Skeletal muscle cell (primary cell): ENCODE data around the gene MEIS1.
A peak's percentile ranks its signal among the peaks of the same experiment; 100 is the strongest.
"Not testable (repeated sequence)": the region's sequence is repeated elsewhere in the genome, so short reads cannot be mapped to it uniquely, and the experiment has no call there.

ENCODE experiments used
- DNase-seq: peaks from one replicate; pipeline ENCODE4 v3.0.0-alpha.2; 2010; ENCODE audit warnings: low read depth
- H3K4me3 ChIP-seq: 2 replicates; pipeline ENCODE4 v1.5.1; 2011; ENCODE audit warnings: low read depth, mild to moderate bottlenecking, control low read depth, low read length, moderate library complexity

The MEIS1 gene

GRCh38 chr2:66434679-66435548, at the start of gene MEIS1:
Gene MEIS1 (plus strand): TSS chr2:66435125. CDS start chr2:66435857, 732 bp downstream.
- H3K4me3 ChIP-seq = peak within 1 kb of the TSS; percentile 83
- peak; percentile 94 for DNase-seq

- H3K4me3 ChIP-seq = no peak overlapping the region
- DNase-seq = no peak
These were observed 47.7 kb upstream of the MEIS1 start for GRCh38 chr2:66387016-66387753.

GRCh38 chr2:66389651-66390131, 45.2 kb upstream of the MEIS1 start:
- no peak for DNase-seq
- H3K4me3 ChIP-seq = no peak overlapping the region

GRCh38 chr2:66390152-66390551, 44.8 kb upstream of the MEIS1 start:
- DNase-seq = no peak
- H3K4me3 ChIP-seq = no peak overlapping the region

GRCh38 chr2:66390811-66391210, 44.1 kb upstream of the MEIS1 start:
- no peak for DNase-seq
- no peak overlapping the region for H3K4me3 ChIP-seq

- H3K4me3 ChIP-seq, DNase-seq: not testable (repeated sequence)
These were observed 43.7 kb upstream of the MEIS1 start for GRCh38 chr2:66391240-66391639.

GRCh38 chr2:66405473-66405872, 29.5 kb upstream of the MEIS1 start:
- no peak overlapping the region for H3K4me3 ChIP-seq
- DNase-seq = no peak

- H3K4me3 ChIP-seq = no peak overlapping the region
- DNase-seq = no peak
These were observed 26.0 kb upstream of the MEIS1 start for GRCh38 chr2:66408905-66409304.

- DNase-seq = no peak
- no peak overlapping the region for H3K4me3 ChIP-seq
These were observed 22.1 kb upstream of the MEIS1 start for GRCh38 chr2:66412874-66413273.

GRCh38 chr2:66414896-66415295, 20.0 kb upstream of the MEIS1 start:
- no peak for DNase-seq
- H3K4me3 ChIP-seq = no peak overlapping the region

GRCh38 chr2:66418381-66418780, 16.5 kb upstream of the MEIS1 start:
- DNase-seq = no peak
- H3K4me3 ChIP-seq = no peak overlapping the region

GRCh38 chr2:66421612-66422011, 13.3 kb upstream of the MEIS1 start:
- DNase-seq = no peak

GRCh38 chr2:66423391-66424124, 11.4 kb upstream of the MEIS1 start:
- DNase-seq = no peak

More at GRCh38 chr2:66421612-66422011, 13.3 kb upstream of the MEIS1 start:
- H3K4me3 ChIP-seq = no peak overlapping the region

GRCh38 chr2:66426244-66427111, 8.4 kb upstream of the MEIS1 start:
- no peak for DNase-seq
- H3K4me3 ChIP-seq = peak overlapping the region; percentile 39

More at GRCh38 chr2:66423391-66424124, 11.4 kb upstream of the MEIS1 start:
- H3K4me3 ChIP-seq = no peak overlapping the region

GRCh38 chr2:66427300-66427699, 7.6 kb upstream of the MEIS1 start:
- DNase-seq = no peak
- no peak overlapping the region for H3K4me3 ChIP-seq

GRCh38 chr2:66428986-66429612, 5.8 kb upstream of the MEIS1 start:
- DNase-seq = no peak
- H3K4me3 ChIP-seq = no peak overlapping the region

GRCh38 chr2:66429693-66430504, 5.0 kb upstream of the MEIS1 start:
- no peak overlapping the region for H3K4me3 ChIP-seq
- DNase-seq = no peak
